ENCODE data around the gene OSGEPL1.
"Not testable (repeated sequence)": the region's sequence is repeated elsewhere in the genome, so short reads cannot be mapped to it uniquely, and the experiment has no call there.

The OSGEPL1 gene

GRCh38 chr2:189762551-189763298 is at the start of gene OSGEPL1:
TSS of gene OSGEPL1 (minus strand) at chr2:189762792. CDS start at chr2:189761640, 1,152 bp downstream.
- peak; percentile 86 for DNase-seq (ENCODE audit: low read depth)

GRCh38 chr2:189803431-189803830 is 40.8 kb upstream of the OSGEPL1 start:
- DNase-seq (ENCODE audit: low read depth): peak; percentile 63

- no peak for DNase-seq (ENCODE audit: low read depth)
Measured at GRCh38 chr2:189802396-189802912, 39.9 kb upstream of the OSGEPL1 start.

- peak; percentile 49 for DNase-seq (ENCODE audit: low read depth)
Measured at GRCh38 chr2:189799531-189799930, 36.9 kb upstream of the OSGEPL1 start.

GRCh38 chr2:189799030-189799331 is 36.4 kb upstream of the OSGEPL1 start:
- DNase-seq (ENCODE audit: low read depth): no peak

- DNase-seq (ENCODE audit: low read depth): peak; percentile 68
Measured at GRCh38 chr2:189798312-189799029, 35.9 kb upstream of the OSGEPL1 start.

GRCh38 chr2:189797902-189798301 is 35.3 kb upstream of the OSGEPL1 start:
- DNase-seq (ENCODE audit: low read depth): peak; percentile 13

- no peak for DNase-seq (ENCODE audit: low read depth)
Measured at GRCh38 chr2:189794310-189794709, 31.7 kb upstream of the OSGEPL1 start.

GRCh38 chr2:189791338-189792042 is 28.9 kb upstream of the OSGEPL1 start:
- DNase-seq (ENCODE audit: low read depth): no peak

- peak; percentile 97 for DNase-seq (ENCODE audit: low read depth)
Measured at GRCh38 chr2:189783927-189784867, 21.6 kb upstream of the OSGEPL1 start, which contains the start of the genes ORMDL1 and PMS1. TSS of gene ORMDL1 (minus strand) at chr2:189784339. CDS start at chr2:189782595, 1,744 bp downstream. TSS of gene PMS1 (plus strand) at chr2:189784450. CDS start at chr2:189791810, 7,360 bp downstream.

GRCh38 chr2:189783451-189783926 is 20.9 kb upstream of the OSGEPL1 start:
- peak; percentile 40 for DNase-seq (ENCODE audit: low read depth)

- DNase-seq (ENCODE audit: low read depth): peak; percentile 89
Measured at GRCh38 chr2:189782221-189782671, 19.7 kb upstream of the OSGEPL1 start.

GRCh38 chr2:189772212-189772611 is 9.6 kb upstream of the OSGEPL1 start:
- DNase-seq (ENCODE audit: low read depth): no peak

GRCh38 chr2:189770590-189771322 is 8.2 kb upstream of the OSGEPL1 start:
- DNase-seq (ENCODE audit: low read depth): no peak

GRCh38 chr2:189763908-189764661 is 1.5 kb upstream of the OSGEPL1 start:
- DNase-seq (ENCODE audit: low read depth): peak; percentile 24

- no peak for DNase-seq (ENCODE audit: low read depth)
Measured at GRCh38 chr2:189762229-189762550, 402 bp downstream of the OSGEPL1 start.

- DNase-seq (ENCODE audit: low read depth): not testable (repeated sequence)
Measured at GRCh38 chr2:189760154-189760553, 2.4 kb downstream of the OSGEPL1 start.

GRCh38 chr2:189756311-189756952 is 6.2 kb downstream of the OSGEPL1 start:
- DNase-seq (ENCODE audit: low read depth): no peak

- no peak for DNase-seq (ENCODE audit: low read depth)
Measured at GRCh38 chr2:189751080-189751658, 11.4 kb downstream of the OSGEPL1 start.

Data from fibroblast of gingiva (primary cell).